Measurements from ENCODE around the gene PIK3R3. TPM values are rescaled to one million over a fixed set of nuclear protein-coding genes. Genes with fewer than 3 reads are reported as not detected.
A peak's percentile ranks its signal among the peaks of the same experiment; 100 is the strongest.
"Not testable (repeated sequence)": the region's sequence is repeated elsewhere in the genome, so short reads cannot be mapped to it uniquely, and the experiment has no call there.

Gene PIK3R3
- total and polyA plus RNA-seq, 8 donors: 3.4 to 33.8 (median 12.4) TPM

GRCh38 chr1:46096269-46097148, 35.9 kb downstream of the PIK3R3 start:
- 76 to 86% (median 77%) methylated on average over 10 of the region's 10 CpGs for WGBS, 5 donors
- intact Hi-C loops (cut with DNase I; ENCODE audit: low total_unique reads): no loop called here
- H3K27ac ChIP-seq: no peak overlapping the region

GRCh38 chr1:46095110-46095509, 37.3 kb downstream of the PIK3R3 start:
- H3K27me3 ChIP-seq; DNase-seq; H3K9me3 ChIP-seq; H3K4me3 ChIP-seq; H3K36me3 ChIP-seq; H3K4me1 ChIP-seq; intact Hi-C loops (cut with DNase I; ENCODE audit: low total_unique reads); H3K27ac ChIP-seq: not testable (repeated sequence)
- 94 to 98% (median 98%) methylated on average over 3 of the region's 3 CpGs for WGBS, 5 donors

More at GRCh38 chr1:46096269-46097148, 35.9 kb downstream of the PIK3R3 start:
- no peaks in the 10 kb centered on the region for H3K36me3 ChIP-seq
- H3K27me3 ChIP-seq: no peaks in the 10 kb centered on the region
- H3K4me1 ChIP-seq: no peaks in the 10 kb centered on the region
- peaks cover 0 to 8% (median 3%) of the 10 kb centered on the region in 4 donors for H3K9me3 ChIP-seq
- TF ChIP-seq EP300 (IDR thresholded peaks at IDR 0.05) (no peak), CTCF (IDR thresholded peaks at IDR 0.05) (no peak), POLR2A (IDR thresholded peaks at IDR 0.05) (no peak), POLR2AphosphoS5 (IDR thresholded peaks at IDR 0.05) (no peak)
- DNase-seq: no peak
- H3K4me3 ChIP-seq: no peak overlapping the region

DNA sequence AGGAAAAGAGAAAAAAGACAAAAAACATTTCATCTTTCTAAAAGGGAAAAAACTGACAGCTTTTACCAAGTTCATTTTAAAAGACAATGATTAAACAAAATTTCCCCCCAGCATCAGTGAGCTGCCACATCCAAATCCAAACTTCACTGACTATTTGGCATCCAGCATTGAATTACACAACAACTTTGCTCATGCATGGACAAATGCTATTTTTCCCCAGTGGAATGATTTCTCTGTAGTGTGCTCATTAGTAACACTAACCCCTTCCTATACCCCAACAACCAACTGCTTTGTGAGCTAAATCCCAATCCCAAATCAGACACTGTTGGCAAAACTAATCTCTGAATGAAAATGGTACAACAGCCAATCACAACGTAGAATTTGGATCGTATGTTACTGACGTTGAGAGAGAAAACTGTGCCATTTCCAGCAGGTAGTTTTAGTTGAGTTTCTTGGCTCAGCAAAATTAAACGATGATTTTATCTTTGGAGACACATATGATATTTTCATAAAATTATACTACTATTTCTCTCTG, 37.9 kb downstream of the PIK3R3 start:
- H3K9me3 ChIP-seq: peaks cover 0 to 8% (median 2%) of the 10 kb centered on the region in 4 donors
- WGBS, 5 donors: 83 to 94% (median 84%) methylated on average over 4 of the region's 4 CpGs
- no peaks in the 10 kb centered on the region for H3K27me3 ChIP-seq
- TF ChIP-seq EP300 (IDR thresholded peaks at IDR 0.05) (no peak), POLR2A (IDR thresholded peaks at IDR 0.05) (no peak), POLR2AphosphoS5 (IDR thresholded peaks at IDR 0.05) (no peak), CTCF (IDR thresholded peaks at IDR 0.05) (no peak)
- intact Hi-C loops (cut with DNase I; ENCODE audit: low total_unique reads): no loop called here
- no peak overlapping the region for H3K4me3 ChIP-seq
- DNase-seq: peak in 1 of 2 donors; percentile 6
- no peaks in the 10 kb centered on the region for H3K4me1 ChIP-seq
- no peak overlapping the region for H3K27ac ChIP-seq
- H3K36me3 ChIP-seq: no peaks in the 10 kb centered on the region

- H3K9me3 ChIP-seq; intact Hi-C loops (cut with DNase I; ENCODE audit: low total_unique reads); DNase-seq; H3K4me3 ChIP-seq; H3K36me3 ChIP-seq; H3K27ac ChIP-seq; H3K4me1 ChIP-seq; H3K27me3 ChIP-seq: not testable (repeated sequence)
- 84 to 97% (median 96%) methylated on average over 4 of the region's 4 CpGs for WGBS, 5 donors
Observed at GRCh38 chr1:46093832-46094231, 38.6 kb downstream of the PIK3R3 start.

DNA sequence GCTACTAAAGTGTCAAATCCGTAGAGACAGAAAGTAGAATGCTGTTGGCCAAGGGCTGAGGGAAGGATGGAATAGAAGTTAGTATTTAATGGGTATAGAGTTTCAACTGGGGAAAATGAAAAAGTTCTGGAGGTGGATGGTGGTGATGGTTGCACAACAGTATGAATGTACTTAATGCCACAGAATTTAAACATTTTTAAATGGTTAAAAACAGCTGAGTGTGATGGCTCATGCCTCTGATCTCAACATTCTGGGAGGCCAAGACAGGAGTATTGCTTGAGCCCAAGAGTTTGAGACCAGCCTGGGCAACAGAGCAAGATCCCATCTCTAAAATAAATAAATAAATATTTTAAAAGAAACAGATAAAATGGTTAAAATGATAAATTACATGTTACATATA, 44.5 kb downstream of the PIK3R3 start:
- TF ChIP-seq POLR2A (IDR thresholded peaks at IDR 0.05) (no peak), CTCF (IDR thresholded peaks at IDR 0.05) (no peak), POLR2AphosphoS5 (IDR thresholded peaks at IDR 0.05) (no peak), EP300 (IDR thresholded peaks at IDR 0.05) (no peak)
- intact Hi-C loops (cut with DNase I; ENCODE audit: low total_unique reads): no loop called here
- Histone ChIP-seq H3K9me3 (no peaks in the 10 kb centered on the region), H3K4me3 (no peak overlapping the region), H3K27me3 (no peaks in the 10 kb centered on the region), H3K27ac (no peak overlapping the region), H3K4me1 (peaks cover 0 to 27% (median 6%) of the 10 kb centered on the region in 4 donors), H3K36me3 (no peaks in the 10 kb centered on the region)
- no peak for DNase-seq
- WGBS, 5 donors: 89 to 100% (median 98%) methylated on average over 1 of the region's 1 CpG

Data from stomach (tissue), 9 donors.